ENCODE results near the gene ZDHHC7.
"Not testable (repeated sequence)": the region's sequence is repeated elsewhere in the genome, so short reads cannot be mapped to it uniquely, and the experiment has no call there.

ZDHHC7 gene

GRCh38 chr16:84947996-84948850 lies 63.1 kb downstream of the ZDHHC7 start:
- Histone ChIP-seq H3K4me3 (ENCODE audit: low read length in 2 of 2) (no peak overlapping the region), H3K9ac (ENCODE audit: low read length in 2 of 2) (no peak overlapping the region), H3K36me3 (ENCODE audit: control insufficient read depth in 2 of 2, insufficient read depth in 2 of 2, low read length in 2 of 2) (no peaks in the 10 kb centered on the region)

GRCh38 chr16:84947022-84947421 lies 64.3 kb downstream of the ZDHHC7 start:
- H3K27ac ChIP-seq (ENCODE audit: low read length) = no peak overlapping the region
- no peaks in the 10 kb centered on the region for H3K27me3 ChIP-seq (ENCODE audit: control insufficient read depth in 1 of 2, insufficient read depth in 2 of 2, low read length in 2 of 2)
- no peaks in the 10 kb centered on the region for H3K36me3 ChIP-seq (ENCODE audit: control insufficient read depth in 2 of 2, insufficient read depth in 2 of 2, low read length in 2 of 2)
- H3K9me3 ChIP-seq (ENCODE audit: control insufficient read depth in 2 of 2, low read length in 2 of 2) = no peaks in the 10 kb centered on the region
- no peak overlapping the region for H3K4me3 ChIP-seq (ENCODE audit: low read length in 2 of 2)
- H3K4me1 ChIP-seq (ENCODE audit: control insufficient read depth, insufficient read depth, low read length) = peaks cover 2% of the 10 kb centered on the region
- H3K9ac ChIP-seq (ENCODE audit: low read length in 2 of 2) = no peak overlapping the region

More at GRCh38 chr16:84947996-84948850, 63.1 kb downstream of the ZDHHC7 start:
- no peak overlapping the region for H3K27ac ChIP-seq (ENCODE audit: low read length)
- H3K27me3 ChIP-seq (ENCODE audit: control insufficient read depth in 1 of 2, insufficient read depth in 2 of 2, low read length in 2 of 2) = no peaks in the 10 kb centered on the region
- peaks cover 12% of the 10 kb centered on the region for H3K4me1 ChIP-seq (ENCODE audit: control insufficient read depth, insufficient read depth, low read length)
- no peaks in the 10 kb centered on the region for H3K9me3 ChIP-seq (ENCODE audit: control insufficient read depth in 2 of 2, low read length in 2 of 2)

- no peak overlapping the region for H3K4me3 ChIP-seq (ENCODE audit: low read length in 2 of 2)
- no peaks in the 10 kb centered on the region for H3K9me3 ChIP-seq (ENCODE audit: control insufficient read depth in 2 of 2, low read length in 2 of 2)
- H3K4me1 ChIP-seq (ENCODE audit: control insufficient read depth, insufficient read depth, low read length) = peaks cover 2% of the 10 kb centered on the region
- no peaks in the 10 kb centered on the region for H3K27me3 ChIP-seq (ENCODE audit: control insufficient read depth in 1 of 2, insufficient read depth in 2 of 2, low read length in 2 of 2)
- no peaks in the 10 kb centered on the region for H3K36me3 ChIP-seq (ENCODE audit: control insufficient read depth in 2 of 2, insufficient read depth in 2 of 2, low read length in 2 of 2)
- no peak overlapping the region for H3K9ac ChIP-seq (ENCODE audit: low read length in 2 of 2)
- H3K27ac ChIP-seq (ENCODE audit: low read length) = no peak overlapping the region
These were observed 67.7 kb downstream of the ZDHHC7 start for GRCh38 chr16:84943620-84944019.

- Histone ChIP-seq H3K9ac (ENCODE audit: low read length in 2 of 2) (no peak overlapping the region), H3K27ac (ENCODE audit: low read length) (no peak overlapping the region), H3K27me3 (ENCODE audit: control insufficient read depth in 1 of 2, insufficient read depth in 2 of 2, low read length in 2 of 2) (no peaks in the 10 kb centered on the region), H3K9me3 (ENCODE audit: control insufficient read depth in 2 of 2, low read length in 2 of 2) (no peaks in the 10 kb centered on the region), H3K36me3 (ENCODE audit: control insufficient read depth in 2 of 2, insufficient read depth in 2 of 2, low read length in 2 of 2) (no peaks in the 10 kb centered on the region), H3K4me3 (ENCODE audit: low read length in 2 of 2) (no peak overlapping the region), H3K4me1 (ENCODE audit: control insufficient read depth, insufficient read depth, low read length) (peaks cover 2% of the 10 kb centered on the region)
These were observed 68.5 kb downstream of the ZDHHC7 start for GRCh38 chr16:84942786-84943185.

- H3K4me3 ChIP-seq (ENCODE audit: low read length in 2 of 2) = no peak overlapping the region
- H3K4me1 ChIP-seq (ENCODE audit: control insufficient read depth, insufficient read depth, low read length) = peaks cover 2% of the 10 kb centered on the region
- H3K9me3 ChIP-seq (ENCODE audit: control insufficient read depth in 2 of 2, low read length in 2 of 2) = no peaks in the 10 kb centered on the region
- H3K9ac ChIP-seq (ENCODE audit: low read length in 2 of 2) = no peak overlapping the region
- H3K27ac ChIP-seq (ENCODE audit: low read length) = no peak overlapping the region
- no peaks in the 10 kb centered on the region for H3K27me3 ChIP-seq (ENCODE audit: control insufficient read depth in 1 of 2, insufficient read depth in 2 of 2, low read length in 2 of 2)
- no peaks in the 10 kb centered on the region for H3K36me3 ChIP-seq (ENCODE audit: control insufficient read depth in 2 of 2, insufficient read depth in 2 of 2, low read length in 2 of 2)
These were observed 69.4 kb downstream of the ZDHHC7 start for GRCh38 chr16:84941921-84942320.

- Histone ChIP-seq H3K9ac (ENCODE audit: low read length in 2 of 2) (no peak overlapping the region), H3K36me3 (ENCODE audit: control insufficient read depth in 2 of 2, insufficient read depth in 2 of 2, low read length in 2 of 2) (no peaks in the 10 kb centered on the region), H3K27ac (ENCODE audit: low read length) (no peak overlapping the region), H3K4me3 (ENCODE audit: low read length in 2 of 2) (no peak overlapping the region), H3K27me3 (ENCODE audit: control insufficient read depth in 1 of 2, insufficient read depth in 2 of 2, low read length in 2 of 2) (no peaks in the 10 kb centered on the region), H3K9me3 (ENCODE audit: control insufficient read depth in 2 of 2, low read length in 2 of 2) (no peaks in the 10 kb centered on the region), H3K4me1 (ENCODE audit: control insufficient read depth, insufficient read depth, low read length) (peaks cover 2% of the 10 kb centered on the region)
These were observed 70.4 kb downstream of the ZDHHC7 start for GRCh38 chr16:84940670-84941551.

GRCh38 chr16:84938616-84939015 lies 72.7 kb downstream of the ZDHHC7 start:
- H3K9ac ChIP-seq (ENCODE audit: low read length in 2 of 2); H3K9me3 ChIP-seq (ENCODE audit: control insufficient read depth in 2 of 2, low read length in 2 of 2); H3K27ac ChIP-seq (ENCODE audit: low read length); H3K27me3 ChIP-seq (ENCODE audit: control insufficient read depth in 1 of 2, insufficient read depth in 2 of 2, low read length in 2 of 2); H3K4me3 ChIP-seq (ENCODE audit: low read length in 2 of 2); H3K36me3 ChIP-seq (ENCODE audit: control insufficient read depth in 2 of 2, insufficient read depth in 2 of 2, low read length in 2 of 2): not testable (repeated sequence)
- peaks cover 11% of the 10 kb centered on the region for H3K4me1 ChIP-seq (ENCODE audit: control insufficient read depth, insufficient read depth, low read length)

- Histone ChIP-seq H3K27me3 (ENCODE audit: control insufficient read depth in 1 of 2, insufficient read depth in 2 of 2, low read length in 2 of 2) (no peaks in the 10 kb centered on the region), H3K27ac (ENCODE audit: low read length) (no peak overlapping the region), H3K4me3 (ENCODE audit: low read length in 2 of 2) (no peak overlapping the region), H3K4me1 (ENCODE audit: control insufficient read depth, insufficient read depth, low read length) (peaks cover 14% of the 10 kb centered on the region), H3K9me3 (ENCODE audit: control insufficient read depth in 2 of 2, low read length in 2 of 2) (no peaks in the 10 kb centered on the region), H3K9ac (ENCODE audit: low read length in 2 of 2) (no peak overlapping the region), H3K36me3 (ENCODE audit: control insufficient read depth in 2 of 2, insufficient read depth in 2 of 2, low read length in 2 of 2) (no peaks in the 10 kb centered on the region)
These were observed 73.9 kb downstream of the ZDHHC7 start for GRCh38 chr16:84937196-84938005.

GRCh38 chr16:84933774-84934631 lies 77.3 kb downstream of the ZDHHC7 start:
- no peaks in the 10 kb centered on the region for H3K36me3 ChIP-seq (ENCODE audit: control insufficient read depth in 2 of 2, insufficient read depth in 2 of 2, low read length in 2 of 2)
- H3K9ac ChIP-seq (ENCODE audit: low read length in 2 of 2) = no peak overlapping the region
- H3K4me3 ChIP-seq (ENCODE audit: low read length in 2 of 2) = no peak overlapping the region
- no peaks in the 10 kb centered on the region for H3K27me3 ChIP-seq (ENCODE audit: control insufficient read depth in 1 of 2, insufficient read depth in 2 of 2, low read length in 2 of 2)
- H3K4me1 ChIP-seq (ENCODE audit: control insufficient read depth, insufficient read depth, low read length) = peaks cover 17% of the 10 kb centered on the region
- peaks cover 0 to 4% of the 10 kb centered on the region in 2 donors for H3K9me3 ChIP-seq (ENCODE audit: control insufficient read depth in 2 of 2, low read length in 2 of 2)
- no peak overlapping the region for H3K27ac ChIP-seq (ENCODE audit: low read length)

Measured in stomach smooth muscle (tissue), 2 donors.